K562 (cell line): ENCODE measurements around the gene NEU1. TPM values are rescaled to one million over a fixed set of nuclear protein-coding genes. Genes with fewer than 3 reads are reported as not detected.

Source experiments
- CREB1 ChIP-seq, 2 experiments: sonication (generic) in 1 of 2; formaldehyde crosslinking in 1 of 2; IDR thresholded peaks; 2 replicates each; pipeline versions ENCODE4 v1.6.1 to v1.8.0; 2012 to 2022; ENCODE audit warnings: inconsistent platforms in 1 of 2, mild to moderate bottlenecking in 1 of 2, missing genetic modification reagents in 1 of 2, moderate library complexity in 1 of 2
- E2F4 ChIP-seq: sonication (generic); formaldehyde crosslinking; IDR thresholded peaks from 2 replicates; pipeline ENCODE4 v1.8.0; 2022; ENCODE audit warnings: mild to moderate bottlenecking, low read depth, missing genetic modification reagents
- ELF2 ChIP-seq: fragments of 250-450 bp; sonication (Bioruptor Pico); IDR thresholded peaks from 2 replicates; pipeline ENCODE4 v1.5.0; 2021; ENCODE audit warnings: mild to moderate bottlenecking
- ETV5 ChIP-seq: sonication (generic); formaldehyde crosslinking; IDR thresholded peaks from 2 replicates; pipeline ENCODE4 v1.4.0; 2020; ENCODE audit warnings: low read depth, mild to moderate bottlenecking, missing genetic modification reagents
- GTF2E2 ChIP-seq: fragments of 200-800 bp; sonication (Bioruptor generic); IDR thresholded peaks from 2 replicates; pipeline ENCODE4 v1.6.1; 2016; ENCODE audit warnings: missing genetic modification characterization, missing compliant biosample characterization
- HDAC2 ChIP-seq: fragments of 450-650 bp; IDR thresholded peaks from 2 replicates; pipeline ENCODE4 v1.6.1; 2016; ENCODE audit warnings: mild to moderate bottlenecking
- HNRNPLL ChIP-seq: fragments of 200-400 bp; formaldehyde crosslinking; IDR thresholded peaks from 2 replicates; pipeline ENCODE4 v1.6.1; 2017; ENCODE audit warnings: low read length, low read depth, mild to moderate bottlenecking; ENCODE audit not compliant: poor library complexity, severe bottlenecking
- IFI16 ChIP-seq: fragments of 250-450 bp; sonication (Bioruptor Pico); IDR thresholded peaks from 2 replicates; pipeline ENCODE4 v2.1.2; 2022; ENCODE audit warnings: mild to moderate bottlenecking, inconsistent platforms
- PHF20 ChIP-seq: fragments of 450-650 bp; IDR thresholded peaks from 2 replicates; pipeline ENCODE4 v1.6.1; 2018; ENCODE audit not compliant: partially characterized antibody
- POLR2B ChIP-seq: fragments of 450-650 bp; IDR thresholded peaks from 2 replicates; pipeline ENCODE4 v1.6.1; 2018; ENCODE audit warnings: low read depth; ENCODE audit not compliant: partially characterized antibody
- RBM22 ChIP-seq: fragments of 200-400 bp; formaldehyde crosslinking; IDR thresholded peaks from 2 replicates; pipeline ENCODE4 v1.6.1; 2018; ENCODE audit warnings: low read length, low read depth; ENCODE audit not compliant: poor library complexity, severe bottlenecking
- RBM34 ChIP-seq: fragments of 200-400 bp; formaldehyde crosslinking; IDR thresholded peaks from 2 replicates; pipeline ENCODE4 v1.6.1; 2018; ENCODE audit warnings: low read length, borderline replicate concordance; ENCODE audit not compliant: insufficient read depth
- TSHZ1 ChIP-seq: fragments of 250-450 bp; sonication (Bioruptor Pico); IDR thresholded peaks from 2 replicates; pipeline ENCODE4 v1.4.0; 2020; ENCODE audit warnings: mild to moderate bottlenecking, moderate library complexity
- USF2 ChIP-seq: sonication (generic); formaldehyde crosslinking; IDR thresholded peaks from 2 replicates; pipeline ENCODE4 v1.5.0; 2020; ENCODE audit warnings: missing genetic modification reagents
- ZBTB7A ChIP-seq: IDR thresholded peaks from 2 replicates; pipeline ENCODE4 v1.6.1; 2011; ENCODE audit warnings: low read depth, mild to moderate bottlenecking, low read length, moderate library complexity, borderline replicate concordance; ENCODE audit not compliant: control insufficient read depth
- ZHX1 ChIP-seq: fragments of 150-350 bp; conservative IDR thresholded peaks from 2 replicates; pipeline ENCODE4 v1.6.1; 2014; ENCODE audit warnings: low read length
- ZNF140 ChIP-seq: fragments of 250-450 bp; sonication (Bioruptor Pico); IDR thresholded peaks from 2 replicates; pipeline ENCODE4 v1.8.0; 2021; ENCODE audit warnings: moderate library complexity, mild to moderate bottlenecking, inconsistent platforms
- ZNF655 ChIP-seq: fragments of 250-450 bp; sonication (Bioruptor Pico); IDR thresholded peaks from 2 replicates; pipeline ENCODE4 v1.5.0; 2021
- ZSCAN29 ChIP-seq: fragments of 450-650 bp; IDR thresholded peaks from 2 replicates; pipeline ENCODE4 v1.6.1; 2017
- polyA plus RNA-seq, 8 experiments: library from polyadenylated mRNA; depleted of rRNA in 4 of 8; stranded (reverse) in 5 of 8; unstranded in 3 of 8; fragments of >200 nt; fragmentation: Nextera tagmentation in 2 of 8; fragmentation: Illumina TruSeq in 1 of 8; extraction: Ambion mirVana in 2 of 8; extraction: Trizol in 1 of 8; gene quantifications; 2 replicates each; pipeline versions ENCODE4 v1.2.1 to v1.2.3, GENCODE V29; 2011 to 2014; ENCODE audit warnings: inconsistent platforms in 1 of 8, missing spikeins in 1 of 8
- total RNA-seq, 7 experiments: library from RNA; depleted of rRNA in 6 of 7; stranded (reverse); fragments of >200 nt in 6 of 7; fragmentation: Illumina TruSeq in 2 of 7; extraction: Trizol in 2 of 7; gene quantifications; 2 replicates each; pipeline versions ENCODE4 v1.2.1 to v1.2.3, GENCODE V29; 2011 to 2021; ENCODE audit warnings: low replicate concordance in 1 of 7

Gene NEU1
- total and polyA plus RNA-seq, 9 of the 15 experiments (the other 6 are each of a cell fraction or from before 2014, with no cell fraction given) = 14.8 to 67.8 (median 51.0) TPM

- TF ChIP-seq TSHZ1 (CRISPR knock-in tag) = no peak
- no peak for TF ChIP-seq ZHX1
- no peak for TF ChIP-seq ZNF655 (CRISPR knock-in tag)
- TF ChIP-seq RBM34 = no peak
- peak; percentile 28; the same call in 1 of the 2 replicates for TF ChIP-seq HDAC2
- no peak for TF ChIP-seq ZNF140 (CRISPR knock-in tag)
- no peak for TF ChIP-seq CREB1 (IDR thresholded peaks at IDR 0.05)
- no peak for TF ChIP-seq CREB1 (CRISPR knock-in tag; IDR thresholded peaks at IDR 0.05)
- TF ChIP-seq POLR2B = no peak
- TF ChIP-seq E2F4 (CRISPR knock-in tag) = no peak
- no peak for TF ChIP-seq USF2 (CRISPR knock-in tag)
- no peak for TF ChIP-seq PHF20
- no peak for TF ChIP-seq IFI16 (CRISPR knock-in tag)
- no peak for TF ChIP-seq ETV5 (CRISPR knock-in tag)
- no peak for TF ChIP-seq ZSCAN29
- TF ChIP-seq ELF2 (CRISPR knock-in tag) = no peak
- TF ChIP-seq RBM22 = no peak
- no peak for TF ChIP-seq ZBTB7A
- TF ChIP-seq HNRNPLL = no peak
- no peak for TF ChIP-seq GTF2E2
Observed at GRCh38 chr6:31829633-31830283, 32.9 kb downstream of the NEU1 start (continued).
